DND-41 (cell line): ENCODE data around the gene DOP1B.
"Not testable (repeated sequence)": the region's sequence is repeated elsewhere in the genome, so short reads cannot be mapped to it uniquely, and the experiment has no call there.

ENCODE experiments used
- ATAC-seq: fragments of 200-7000 bp; cut with Tn5 transposase; 3 replicates; pipeline ENCODE4 v1.9.1; 2021; ENCODE audit warnings: low read depth; ENCODE audit not compliant: insufficient read depth
- DNase-seq: peaks from one replicate; pipeline ENCODE4 v3.0.0-alpha.2; 2020
- H2AFZ ChIP-seq: 2 replicates; pipeline ENCODE4 v1.6.0; 2012; ENCODE audit warnings: low read depth, low read length
- H3K27ac ChIP-seq: 2 replicates; pipeline ENCODE4 v1.5.1; 2012; ENCODE audit warnings: low read length, inconsistent platforms
- H3K27me3 ChIP-seq: fragments of 200-600 bp; sonication (generic); 2 replicates; pipeline ENCODE4 v1.6.0; 2012; ENCODE audit warnings: low read length, mild to moderate bottlenecking, inconsistent platforms; ENCODE audit not compliant: insufficient read depth, poor library complexity
- H3K36me3 ChIP-seq: 2 replicates; pipeline ENCODE4 v1.5.1; 2012; ENCODE audit warnings: low read length, inconsistent platforms; ENCODE audit not compliant: insufficient read depth
- H3K4me1 ChIP-seq: 2 replicates; pipeline ENCODE4 v1.5.1; 2012; ENCODE audit warnings: mild to moderate bottlenecking, low read length; ENCODE audit not compliant: insufficient read depth
- H3K4me2 ChIP-seq: 2 replicates; pipeline ENCODE4 v1.6.0; 2012; ENCODE audit warnings: mild to moderate bottlenecking, moderate library complexity, low read length, inconsistent platforms; ENCODE audit not compliant: insufficient read depth
- H3K4me3 ChIP-seq, 2 experiments: fragments of 200-600 bp in 1 of 2; shearing (Covaris generic) in 1 of 2; 2 replicates each; pipeline ENCODE4 v1.5.1; 2012 to 2016; ENCODE audit warnings: inconsistent platforms in 2 of 2, low read length in 2 of 2, mild to moderate bottlenecking in 2 of 2, low read depth in 1 of 2, moderate library complexity in 1 of 2
- H3K79me2 ChIP-seq: 2 replicates; pipeline ENCODE4 v1.6.0; 2012; ENCODE audit warnings: low read length, inconsistent platforms; ENCODE audit not compliant: insufficient read depth
- H3K9ac ChIP-seq: 2 replicates; pipeline ENCODE4 v1.6.0; 2012; ENCODE audit warnings: low read depth, mild to moderate bottlenecking, inconsistent platforms, low read length, moderate library complexity
- H3K9me3 ChIP-seq: 2 replicates; pipeline ENCODE4 v1.5.1; 2012; ENCODE audit warnings: low read length, moderate library complexity, mild to moderate bottlenecking, inconsistent platforms; ENCODE audit not compliant: insufficient read depth, severe bottlenecking
- H4K20me1 ChIP-seq: 2 replicates; pipeline ENCODE4 v1.6.0; 2012; ENCODE audit warnings: low read length; ENCODE audit not compliant: insufficient read depth
- EZH2 ChIP-seq: IDR thresholded peaks from 3 replicates; pipeline ENCODE4 v1.6.1; 2012; ENCODE audit warnings: borderline replicate concordance, low read depth, mild to moderate bottlenecking, moderate library complexity, low read length, inconsistent platforms; ENCODE audit not compliant: severe bottlenecking
- TF ChIP-seq, protein P1 (sequence below): IDR thresholded peaks from 2 replicates; pipeline ENCODE4 v1.5.1; 2012; ENCODE audit warnings: borderline replicate concordance, low read length, moderate library complexity, mild to moderate bottlenecking; ENCODE audit not compliant: poor library complexity, severe bottlenecking; ENCODE audit errors: extremely low read depth

DOP1B gene

GRCh38 chr21:36127977-36128376 lies 28.6 kb upstream of the DOP1B start:
- TF ChIP-seq, protein P1, sequence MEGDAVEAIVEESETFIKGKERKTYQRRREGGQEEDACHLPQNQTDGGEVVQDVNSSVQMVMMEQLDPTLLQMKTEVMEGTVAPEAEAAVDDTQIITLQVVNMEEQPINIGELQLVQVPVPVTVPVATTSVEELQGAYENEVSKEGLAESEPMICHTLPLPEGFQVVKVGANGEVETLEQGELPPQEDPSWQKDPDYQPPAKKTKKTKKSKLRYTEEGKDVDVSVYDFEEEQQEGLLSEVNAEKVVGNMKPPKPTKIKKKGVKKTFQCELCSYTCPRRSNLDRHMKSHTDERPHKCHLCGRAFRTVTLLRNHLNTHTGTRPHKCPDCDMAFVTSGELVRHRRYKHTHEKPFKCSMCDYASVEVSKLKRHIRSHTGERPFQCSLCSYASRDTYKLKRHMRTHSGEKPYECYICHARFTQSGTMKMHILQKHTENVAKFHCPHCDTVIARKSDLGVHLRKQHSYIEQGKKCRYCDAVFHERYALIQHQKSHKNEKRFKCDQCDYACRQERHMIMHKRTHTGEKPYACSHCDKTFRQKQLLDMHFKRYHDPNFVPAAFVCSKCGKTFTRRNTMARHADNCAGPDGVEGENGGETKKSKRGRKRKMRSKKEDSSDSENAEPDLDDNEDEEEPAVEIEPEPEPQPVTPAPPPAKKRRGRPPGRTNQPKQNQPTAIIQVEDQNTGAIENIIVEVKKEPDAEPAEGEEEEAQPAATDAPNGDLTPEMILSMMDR = no peak
- peaks cover 7% of the 10 kb centered on the region for H3K4me1 ChIP-seq
- H3K4me3 ChIP-seq = no peak overlapping the region
- DNase-seq (no peak), ATAC-seq (no peak)
- no peaks in the 10 kb centered on the region for H3K79me2 ChIP-seq
- H3K9me3 ChIP-seq = no peaks in the 10 kb centered on the region
- H3K36me3 ChIP-seq = no peaks in the 10 kb centered on the region
- H3K4me2 ChIP-seq = no peak overlapping the region
- H3K27ac ChIP-seq = no peak overlapping the region
- no peaks in the 10 kb centered on the region for H4K20me1 ChIP-seq
- H2AFZ ChIP-seq = peak overlapping the region; percentile 5; the same call in 1 of the 2 replicates
- H3K9ac ChIP-seq = no peak overlapping the region
- H3K27me3 ChIP-seq = no peaks in the 10 kb centered on the region

DNA sequence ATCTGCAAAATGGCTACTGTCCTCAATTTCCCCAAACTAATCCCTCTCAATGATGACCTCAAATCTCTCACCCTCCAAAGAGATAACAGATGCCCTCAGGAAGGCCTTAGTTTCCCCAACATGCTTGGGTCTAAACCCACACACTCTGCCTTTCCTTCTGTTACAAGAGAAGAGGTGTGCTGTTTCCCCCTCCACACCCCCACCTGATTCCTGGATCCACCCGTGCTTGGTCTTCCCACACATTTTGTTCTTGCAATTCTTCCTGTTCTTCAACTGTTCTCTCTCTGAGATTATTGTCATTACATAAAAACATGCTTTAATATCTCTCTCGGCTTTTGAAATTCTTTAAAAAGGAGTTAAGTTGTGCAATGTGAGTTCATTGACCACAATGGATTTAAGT lies 27.4 kb upstream of the DOP1B start:
- Histone ChIP-seq H4K20me1 (no peaks in the 10 kb centered on the region), H3K36me3 (no peaks in the 10 kb centered on the region), H3K27ac (no peak overlapping the region), H3K27me3 (no peaks in the 10 kb centered on the region), H3K79me2 (no peaks in the 10 kb centered on the region), H3K9me3 (no peaks in the 10 kb centered on the region), H3K4me2 (no peak overlapping the region), H3K4me1 (peaks cover 7% of the 10 kb centered on the region), H3K4me3 (no peak overlapping the region), H3K9ac (no peak overlapping the region), H2AFZ (no peak overlapping the region)
- no peak for DNase-seq
- TF ChIP-seq EZH2 = no peak
- ATAC-seq = no peak

GRCh38 chr21:36130414-36130762 lies 26.2 kb upstream of the DOP1B start:
- H4K20me1 ChIP-seq, ATAC-seq, H3K27me3 ChIP-seq, H3K9me3 ChIP-seq, H3K36me3 ChIP-seq, H3K27ac ChIP-seq, H3K79me2 ChIP-seq: not testable (repeated sequence)
- DNase-seq = peak; percentile 20
- Histone ChIP-seq H3K4me2 (peak overlapping the region; percentile 73), H2AFZ (peak overlapping the region; percentile 57; the same call in 1 of the 2 replicates), H3K9ac (peak overlapping the region; percentile 45; the same call in 1 of the 2 replicates), H3K4me1 (peaks cover 15% of the 10 kb centered on the region), H3K4me3 (peak overlapping the region in 1 of 2 experiments; percentile 50; a peak in 2 of 4 replicates)

- not testable (repeated sequence) for H3K27me3 ChIP-seq, H3K36me3 ChIP-seq, DNase-seq, ATAC-seq, H3K79me2 ChIP-seq, H4K20me1 ChIP-seq, H3K9me3 ChIP-seq, H3K27ac ChIP-seq
- peak overlapping the region in 1 of 2 experiments; percentile 50; a peak in 2 of 4 replicates for H3K4me3 ChIP-seq
- peaks cover 19% of the 10 kb centered on the region for H3K4me1 ChIP-seq
- H3K4me2 ChIP-seq = peak overlapping the region; percentile 73
- H2AFZ ChIP-seq = peak overlapping the region; percentile 57; the same call in 1 of the 2 replicates
- H3K9ac ChIP-seq = peak overlapping the region; percentile 45; the same call in 1 of the 2 replicates
Measured at GRCh38 chr21:36130839-36131238, 25.8 kb upstream of the DOP1B start.

DNA sequence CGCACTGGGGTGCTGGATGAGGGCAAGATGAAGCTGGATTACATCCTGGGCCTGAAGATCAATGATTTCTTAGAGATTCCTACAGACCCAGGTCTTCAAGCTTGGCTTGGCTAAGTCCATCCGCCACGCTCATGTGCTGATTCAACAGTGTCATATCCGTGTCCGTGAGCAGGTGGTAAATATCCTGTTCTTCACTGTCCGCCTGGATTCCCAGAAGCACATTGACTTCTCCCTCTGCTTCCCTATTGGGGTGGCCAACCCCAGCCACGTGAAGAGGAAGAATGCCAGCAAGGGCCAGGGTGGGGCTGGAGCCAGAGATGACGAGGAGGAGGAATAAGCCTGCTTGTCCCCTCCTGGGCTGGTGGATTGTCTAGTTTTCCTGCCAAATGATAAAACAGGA lies 23.9 kb upstream of the DOP1B start:
- H3K36me3 ChIP-seq = no peaks in the 10 kb centered on the region

More for the DNA sequence above, 23.9 kb upstream of the DOP1B start:
- Histone ChIP-seq H4K20me1 (no peaks in the 10 kb centered on the region), H3K9ac (no peak overlapping the region), H2AFZ (no peak overlapping the region), H3K4me3 (no peak overlapping the region), H3K79me2 (no peaks in the 10 kb centered on the region), H3K27ac (no peak overlapping the region), H3K4me1 (peaks cover 28% of the 10 kb centered on the region), H3K4me2 (no peak overlapping the region), H3K27me3 (peaks cover 4% of the 10 kb centered on the region), H3K9me3 (no peaks in the 10 kb centered on the region)
- ATAC-seq (no peak), DNase-seq (no peak)
- TF ChIP-seq, protein P1 = no peak
- no peak for TF ChIP-seq EZH2
